ENCODE data around the gene TBL1XR1. TPM values are rescaled to one million over a fixed set of nuclear protein-coding genes. Genes with fewer than 3 reads are reported as not detected.
A peak's percentile ranks its signal among the peaks of the same experiment; 100 is the strongest.

The TBL1XR1 gene
- total RNA-seq, 1 experiment from 2014 or later, result 192 TPM

DNA sequence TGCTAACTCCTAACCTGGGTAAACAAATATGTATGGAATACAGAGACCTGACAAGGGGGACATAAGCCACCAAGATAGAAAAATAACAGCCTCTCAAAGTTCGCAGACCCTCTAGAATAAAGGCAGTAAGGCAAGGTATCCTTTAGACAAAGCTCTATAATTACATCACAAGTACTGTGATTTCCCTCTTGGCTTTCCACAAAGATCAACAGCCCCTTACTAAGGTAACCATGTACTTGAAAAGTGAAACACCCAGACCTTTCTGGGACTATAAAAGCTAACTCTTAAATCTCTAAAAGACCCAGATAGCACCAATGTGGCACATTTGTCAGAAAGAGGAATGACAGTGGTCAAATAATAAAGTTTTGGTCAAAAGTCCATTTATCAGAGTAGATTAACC, 51.9 kb downstream of the TBL1XR1 start:
- intact Hi-C loops (cut with micrococcal nuclease; ENCODE audit: unreplicated experiment) (no loop called here), in situ Hi-C loops (cut with HindIII; ENCODE audit: low pct_unique_long_range_greater_than_20kb, low sequenced_read_pairs) (no loop called here)
- DNase-seq (ENCODE audit: low read depth, low spot score) (no peak), ATAC-seq (peak; percentile 9; the same call in 1 of the 2 replicates)
- H3K27ac ChIP-seq (ENCODE audit: low read length), result peak overlapping the region; percentile 79
- no TSS peak for BruUV-seq (replicated peaks)
- H3K4me1 ChIP-seq (ENCODE audit: control insufficient read depth, insufficient read depth, low read length), result peaks cover 88% of the 10 kb centered on the region
- POLR2A ChIA-PET, result interaction anchor here (0.6 kb wide), 1 partner anchor 207 kb away, joined by 4 read pairs; no protein-coding TSS in a partner anchor
- H3K36me3 ChIP-seq (ENCODE audit: control insufficient read depth, insufficient read depth, low read length), result no peaks in the 10 kb centered on the region
- no peaks in the 10 kb centered on the region for H3K27me3 ChIP-seq (ENCODE audit: control insufficient read depth, insufficient read depth, low read length)
- no peaks in the 10 kb centered on the region for H3K9me3 ChIP-seq (ENCODE audit: control insufficient read depth, insufficient read depth, low read depth, low read length)
- CTCF ChIA-PET, result no interaction called here
- TF ChIP-seq, protein P1, sequence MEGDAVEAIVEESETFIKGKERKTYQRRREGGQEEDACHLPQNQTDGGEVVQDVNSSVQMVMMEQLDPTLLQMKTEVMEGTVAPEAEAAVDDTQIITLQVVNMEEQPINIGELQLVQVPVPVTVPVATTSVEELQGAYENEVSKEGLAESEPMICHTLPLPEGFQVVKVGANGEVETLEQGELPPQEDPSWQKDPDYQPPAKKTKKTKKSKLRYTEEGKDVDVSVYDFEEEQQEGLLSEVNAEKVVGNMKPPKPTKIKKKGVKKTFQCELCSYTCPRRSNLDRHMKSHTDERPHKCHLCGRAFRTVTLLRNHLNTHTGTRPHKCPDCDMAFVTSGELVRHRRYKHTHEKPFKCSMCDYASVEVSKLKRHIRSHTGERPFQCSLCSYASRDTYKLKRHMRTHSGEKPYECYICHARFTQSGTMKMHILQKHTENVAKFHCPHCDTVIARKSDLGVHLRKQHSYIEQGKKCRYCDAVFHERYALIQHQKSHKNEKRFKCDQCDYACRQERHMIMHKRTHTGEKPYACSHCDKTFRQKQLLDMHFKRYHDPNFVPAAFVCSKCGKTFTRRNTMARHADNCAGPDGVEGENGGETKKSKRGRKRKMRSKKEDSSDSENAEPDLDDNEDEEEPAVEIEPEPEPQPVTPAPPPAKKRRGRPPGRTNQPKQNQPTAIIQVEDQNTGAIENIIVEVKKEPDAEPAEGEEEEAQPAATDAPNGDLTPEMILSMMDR (IDR thresholded peaks at IDR 0.05), result no peak
- TF ChIP-seq POLR2AphosphoS5 (IDR thresholded peaks at IDR 0.05; ENCODE audit: low read depth, low read length) (no peak), TCF7L2 (IDR thresholded peaks at IDR 0.05; ENCODE audit: low read depth, low read length) (no peak), SIN3A (IDR thresholded peaks at IDR 0.05; ENCODE audit: borderline replicate concordance, insufficient read depth, low read depth, low read length) (no peak)
- TF ChIP-seq, protein P2, sequence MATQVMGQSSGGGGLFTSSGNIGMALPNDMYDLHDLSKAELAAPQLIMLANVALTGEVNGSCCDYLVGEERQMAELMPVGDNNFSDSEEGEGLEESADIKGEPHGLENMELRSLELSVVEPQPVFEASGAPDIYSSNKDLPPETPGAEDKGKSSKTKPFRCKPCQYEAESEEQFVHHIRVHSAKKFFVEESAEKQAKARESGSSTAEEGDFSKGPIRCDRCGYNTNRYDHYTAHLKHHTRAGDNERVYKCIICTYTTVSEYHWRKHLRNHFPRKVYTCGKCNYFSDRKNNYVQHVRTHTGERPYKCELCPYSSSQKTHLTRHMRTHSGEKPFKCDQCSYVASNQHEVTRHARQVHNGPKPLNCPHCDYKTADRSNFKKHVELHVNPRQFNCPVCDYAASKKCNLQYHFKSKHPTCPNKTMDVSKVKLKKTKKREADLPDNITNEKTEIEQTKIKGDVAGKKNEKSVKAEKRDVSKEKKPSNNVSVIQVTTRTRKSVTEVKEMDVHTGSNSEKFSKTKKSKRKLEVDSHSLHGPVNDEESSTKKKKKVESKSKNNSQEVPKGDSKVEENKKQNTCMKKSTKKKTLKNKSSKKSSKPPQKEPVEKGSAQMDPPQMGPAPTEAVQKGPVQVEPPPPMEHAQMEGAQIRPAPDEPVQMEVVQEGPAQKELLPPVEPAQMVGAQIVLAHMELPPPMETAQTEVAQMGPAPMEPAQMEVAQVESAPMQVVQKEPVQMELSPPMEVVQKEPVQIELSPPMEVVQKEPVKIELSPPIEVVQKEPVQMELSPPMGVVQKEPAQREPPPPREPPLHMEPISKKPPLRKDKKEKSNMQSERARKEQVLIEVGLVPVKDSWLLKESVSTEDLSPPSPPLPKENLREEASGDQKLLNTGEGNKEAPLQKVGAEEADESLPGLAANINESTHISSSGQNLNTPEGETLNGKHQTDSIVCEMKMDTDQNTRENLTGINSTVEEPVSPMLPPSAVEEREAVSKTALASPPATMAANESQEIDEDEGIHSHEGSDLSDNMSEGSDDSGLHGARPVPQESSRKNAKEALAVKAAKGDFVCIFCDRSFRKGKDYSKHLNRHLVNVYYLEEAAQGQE (IDR thresholded peaks at IDR 0.05; ENCODE audit: insufficient read depth in 1 of 2, low read depth in 2 of 2, low read length in 1 of 2), result no peak
- no peak overlapping the region for H3K4me3 ChIP-seq (ENCODE audit: low read depth in 2 of 2, low read length in 2 of 2)

DNA sequence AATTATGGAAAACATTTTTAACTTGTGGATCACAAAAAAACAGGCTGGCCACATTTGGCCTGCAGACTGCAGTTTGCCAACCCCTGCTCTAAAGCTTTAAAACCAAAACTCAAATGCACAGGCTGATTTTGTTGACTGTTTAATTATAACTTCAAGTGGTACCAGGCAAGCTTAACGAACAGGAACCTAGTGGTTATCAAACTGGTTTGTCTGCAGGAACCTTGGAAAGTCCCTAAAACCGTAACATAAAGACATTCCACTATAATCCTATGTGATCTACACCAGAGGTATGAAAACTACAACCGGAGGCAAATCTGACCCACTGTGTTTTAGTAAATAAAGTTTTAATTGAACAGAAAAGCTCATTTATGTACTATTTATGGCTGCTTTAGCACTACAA, 52.4 kb downstream of the TBL1XR1 start:
- Histone ChIP-seq H3K9me3 (ENCODE audit: control insufficient read depth, insufficient read depth, low read depth, low read length) (no peaks in the 10 kb centered on the region), H3K27ac (ENCODE audit: low read length) (peak overlapping the region; percentile 79), H3K27me3 (ENCODE audit: control insufficient read depth, insufficient read depth, low read length) (no peaks in the 10 kb centered on the region), H3K4me3 (ENCODE audit: low read depth in 2 of 2, low read length in 2 of 2) (no peak overlapping the region), H3K36me3 (ENCODE audit: control insufficient read depth, insufficient read depth, low read length) (no peaks in the 10 kb centered on the region), H3K4me1 (ENCODE audit: control insufficient read depth, insufficient read depth, low read length) (peaks cover 85% of the 10 kb centered on the region)
- DNase-seq (ENCODE audit: low read depth, low spot score), result no peak
- ChIA-PET POLR2A (interaction anchor here (0.6 kb wide), 1 partner anchor 207 kb away, joined by 4 read pairs; no protein-coding TSS in a partner anchor), CTCF (no interaction called here)
- TF ChIP-seq POLR2AphosphoS5 (IDR thresholded peaks at IDR 0.05; ENCODE audit: low read depth, low read length) (no peak), TCF7L2 (IDR thresholded peaks at IDR 0.05; ENCODE audit: low read depth, low read length) (peak; percentile 22; the same call in 1 of the 2 replicates), SIN3A (IDR thresholded peaks at IDR 0.05; ENCODE audit: borderline replicate concordance, insufficient read depth, low read depth, low read length) (no peak)
- TF ChIP-seq, protein P1 (IDR thresholded peaks at IDR 0.05), result no peak
- no TSS peak for BruUV-seq (replicated peaks)
- peak; percentile 76 for ATAC-seq
- intact Hi-C loops (cut with micrococcal nuclease; ENCODE audit: unreplicated experiment) (no loop called here), in situ Hi-C loops (cut with HindIII; ENCODE audit: low pct_unique_long_range_greater_than_20kb, low sequenced_read_pairs) (no loop called here)

All from Panc1 (cell line).